Hepatocyte (in vitro differentiated cells): ENCODE results near the gene ZSWIM3. TPM values are rescaled to one million over a fixed set of nuclear protein-coding genes. Genes with fewer than 3 reads are reported as not detected.

Experiments used
- DNase-seq: peaks from one replicate; pipeline ENCODE4 v3.0.0-alpha.2; 2016; ENCODE audit warnings: low spot score
- H2AFZ ChIP-seq: fragments of 200-600 bp; sonication (generic); 2 replicates; pipeline ENCODE4 v1.6.0; 2016; ENCODE audit warnings: antibody characterized with exemption, mild to moderate bottlenecking
- H3K27ac ChIP-seq: fragments of 200-600 bp; sonication (generic); 2 replicates; pipeline ENCODE4 v1.5.1; 2016; ENCODE audit warnings: mild to moderate bottlenecking
- H3K27me3 ChIP-seq: fragments of 200-600 bp; sonication (generic); 2 replicates; pipeline ENCODE4 v1.6.1; 2016
- H3K36me3 ChIP-seq: fragments of 200-600 bp; sonication (generic); replicated peaks from 2 replicates; pipeline ENCODE4 v1.5.1; 2016; ENCODE audit warnings: low read depth; ENCODE audit not compliant: insufficient read depth
- H3K4me1 ChIP-seq: fragments of 200-600 bp; sonication (generic); 2 replicates; pipeline ENCODE4 v1.5.1; 2016; ENCODE audit warnings: mild to moderate bottlenecking, moderate library complexity; ENCODE audit not compliant: insufficient read depth
- H3K4me2 ChIP-seq: fragments of 200-600 bp; sonication (generic); 2 replicates; pipeline ENCODE4 v1.6.0; 2016
- H3K4me3 ChIP-seq: fragments of 200-600 bp; sonication (generic); 2 replicates; pipeline ENCODE4 v1.5.1; 2016; ENCODE audit warnings: mild to moderate bottlenecking
- H3K79me2 ChIP-seq: fragments of 200-600 bp; sonication (generic); 2 replicates; pipeline ENCODE4 v1.6.0; 2017; ENCODE audit warnings: mild to moderate bottlenecking
- H3K9me2 ChIP-seq: fragments of 200-600 bp; sonication (generic); replicated peaks from 2 replicates; pipeline ENCODE4 v1.6.0; 2017; ENCODE audit warnings: mild to moderate bottlenecking; ENCODE audit not compliant: insufficient read depth
- H3K9me3 ChIP-seq: fragments of 200-600 bp; sonication (generic); 2 replicates; pipeline ENCODE4 v1.5.1; 2016; ENCODE audit warnings: low read depth, mild to moderate bottlenecking
- H4K20me1 ChIP-seq: fragments of 200-600 bp; sonication (generic); 2 replicates; pipeline ENCODE4 v1.6.0; 2016; ENCODE audit warnings: mild to moderate bottlenecking; ENCODE audit not compliant: insufficient read depth, poor library complexity, severe bottlenecking
- EZH2 ChIP-seq: fragments of 200-600 bp; sonication (generic); IDR thresholded peaks from 2 replicates; pipeline ENCODE4 v1.6.1; 2016; ENCODE audit warnings: antibody characterized with exemption, mild to moderate bottlenecking, borderline replicate concordance
- EZH2phosphoT487 ChIP-seq: fragments of 200-600 bp; sonication (generic); IDR thresholded peaks from one replicate; pipeline ENCODE4 v1.6.1; 2018; ENCODE audit warnings: antibody characterized with exemption, mild to moderate bottlenecking, low read depth, moderate library complexity; ENCODE audit not compliant: unreplicated experiment, severe bottlenecking
- WGBS: methylation state at CpG from one replicate; pipeline ENCODE4 v1.1.6; 2016; ENCODE audit warnings: low lambda C conversion rate; ENCODE audit errors: missing lambda C conversion rate; 5-methylcytosine and 5-hydroxymethylcytosine counted together
- polyA plus RNA-seq: library from polyadenylated mRNA; unstranded; fragments of >200 nt; fragmentation: Nextera tagmentation; extraction: Ambion mirVana; gene quantifications from 2 replicates; pipeline ENCODE4 v1.2.1, GENCODE V29; 2016
- total RNA-seq: library from RNA; depleted of rRNA; stranded (reverse); fragments of >200 nt; gene quantifications from 2 replicates; pipeline ENCODE4 v1.2.3, GENCODE V29; 2014
- TF ChIP-seq, protein P1 (sequence below): fragments of 200-600 bp; sonication (generic); IDR thresholded peaks from 2 replicates; pipeline ENCODE4 v1.5.1; 2016; ENCODE audit warnings: antibody characterized with exemption, mild to moderate bottlenecking; ENCODE audit not compliant: poor library complexity

The ZSWIM3 gene
- total and polyA plus RNA-seq, 2 experiments from 2014 or later, result 4.1 to 6.2 TPM

DNA sequence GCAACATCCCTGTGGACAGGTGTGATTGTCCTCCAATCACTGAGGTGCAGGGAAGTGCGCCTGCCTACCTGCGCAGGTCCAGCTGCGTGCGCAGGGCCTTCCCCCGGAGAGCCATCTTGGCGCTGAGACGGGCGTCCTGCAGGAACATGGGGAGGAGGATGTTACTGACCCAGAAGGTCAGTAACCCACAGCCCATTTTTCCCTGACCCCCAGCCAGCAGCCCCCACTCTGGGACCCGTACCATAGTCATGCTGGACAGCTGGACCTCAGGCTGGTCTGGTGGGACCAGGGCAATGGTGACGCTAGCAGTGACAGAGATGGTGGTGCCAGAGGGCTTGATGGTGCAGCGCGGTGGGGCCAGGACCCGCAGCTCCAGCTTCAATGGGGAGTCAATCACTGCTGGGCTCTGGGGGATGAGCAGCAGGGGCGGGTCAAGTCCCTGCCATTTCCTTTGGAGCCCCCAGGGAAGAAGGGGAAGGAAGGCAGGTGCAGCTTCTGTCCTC lies 44.8 kb downstream of the ZSWIM3 start:
- H4K20me1 ChIP-seq, result no peaks in the 10 kb centered on the region
- H3K9me2 ChIP-seq, result no peaks in the 10 kb centered on the region
- WGBS, result 94% methylated on average over 13 of the region's 14 CpGs
- no peaks in the 10 kb centered on the region for H3K9me3 ChIP-seq
- no peaks in the 10 kb centered on the region for H3K36me3 ChIP-seq
- H3K4me1 ChIP-seq, result no peaks in the 10 kb centered on the region
- H2AFZ ChIP-seq, result no peak overlapping the region
- no peak overlapping the region for H3K4me3 ChIP-seq
- no peak overlapping the region for H3K4me2 ChIP-seq
- no peak for DNase-seq
- H3K27ac ChIP-seq, result no peak overlapping the region
- H3K79me2 ChIP-seq, result no peaks in the 10 kb centered on the region
- no peak for TF ChIP-seq EZH2
- no peak for TF ChIP-seq EZH2phosphoT487
- TF ChIP-seq, protein P1, sequence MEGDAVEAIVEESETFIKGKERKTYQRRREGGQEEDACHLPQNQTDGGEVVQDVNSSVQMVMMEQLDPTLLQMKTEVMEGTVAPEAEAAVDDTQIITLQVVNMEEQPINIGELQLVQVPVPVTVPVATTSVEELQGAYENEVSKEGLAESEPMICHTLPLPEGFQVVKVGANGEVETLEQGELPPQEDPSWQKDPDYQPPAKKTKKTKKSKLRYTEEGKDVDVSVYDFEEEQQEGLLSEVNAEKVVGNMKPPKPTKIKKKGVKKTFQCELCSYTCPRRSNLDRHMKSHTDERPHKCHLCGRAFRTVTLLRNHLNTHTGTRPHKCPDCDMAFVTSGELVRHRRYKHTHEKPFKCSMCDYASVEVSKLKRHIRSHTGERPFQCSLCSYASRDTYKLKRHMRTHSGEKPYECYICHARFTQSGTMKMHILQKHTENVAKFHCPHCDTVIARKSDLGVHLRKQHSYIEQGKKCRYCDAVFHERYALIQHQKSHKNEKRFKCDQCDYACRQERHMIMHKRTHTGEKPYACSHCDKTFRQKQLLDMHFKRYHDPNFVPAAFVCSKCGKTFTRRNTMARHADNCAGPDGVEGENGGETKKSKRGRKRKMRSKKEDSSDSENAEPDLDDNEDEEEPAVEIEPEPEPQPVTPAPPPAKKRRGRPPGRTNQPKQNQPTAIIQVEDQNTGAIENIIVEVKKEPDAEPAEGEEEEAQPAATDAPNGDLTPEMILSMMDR, result no peak
- H3K27me3 ChIP-seq, result no peaks in the 10 kb centered on the region

DNA sequence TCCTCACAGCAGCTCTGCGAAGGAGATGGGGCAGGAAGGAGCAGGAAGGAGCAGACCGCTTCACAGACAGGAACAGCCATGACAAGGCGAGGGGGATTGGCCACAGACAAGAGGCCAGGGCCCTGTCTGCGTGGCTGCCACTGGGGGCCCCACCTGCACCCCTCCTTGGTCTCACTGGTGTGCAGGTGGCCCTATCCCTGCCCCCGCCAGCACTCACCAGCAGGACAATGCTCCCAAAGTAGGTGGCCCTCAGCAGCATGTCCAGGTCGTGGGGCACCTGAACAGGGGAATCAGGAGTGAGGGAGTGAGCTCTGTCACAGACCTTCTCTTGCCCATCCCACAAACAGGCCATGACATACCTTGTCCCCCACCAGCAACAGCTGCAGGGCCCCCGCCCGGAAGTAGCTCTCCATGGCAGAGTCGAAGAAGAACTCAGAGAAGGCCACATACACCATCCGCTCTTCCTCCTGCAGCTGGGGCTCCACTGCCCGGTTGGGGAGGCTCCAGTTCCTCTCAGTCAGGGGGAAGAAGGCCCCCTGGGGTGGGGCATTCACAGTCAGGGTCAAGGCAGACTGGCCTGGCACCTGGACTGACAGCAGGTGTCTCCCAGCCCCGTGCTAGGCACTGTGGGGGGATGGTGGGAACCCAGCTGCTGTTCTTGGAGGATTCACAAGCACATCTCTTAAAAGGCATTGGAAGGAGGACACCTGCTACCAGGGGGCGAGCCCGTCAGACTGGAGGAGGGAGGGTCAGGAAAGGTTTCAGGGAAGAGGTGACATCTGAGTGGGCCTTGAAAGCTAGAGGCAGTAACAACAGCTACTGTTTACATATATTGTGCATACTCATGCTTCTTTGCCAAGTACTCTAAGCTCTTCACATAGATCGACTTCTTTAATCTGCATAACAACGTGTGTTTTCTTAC lies 47.4 kb downstream of the ZSWIM3 start:
- Histone ChIP-seq H3K4me1 (no peaks in the 10 kb centered on the region), H3K36me3 (no peaks in the 10 kb centered on the region), H3K27ac (no peak overlapping the region), H3K4me3 (no peak overlapping the region), H3K79me2 (no peaks in the 10 kb centered on the region), H4K20me1 (no peaks in the 10 kb centered on the region), H3K9me3 (no peaks in the 10 kb centered on the region), H3K9me2 (no peaks in the 10 kb centered on the region), H3K4me2 (no peak overlapping the region), H2AFZ (no peak overlapping the region), H3K27me3 (no peaks in the 10 kb centered on the region)
- WGBS, result 91% methylated on average over 16 of the region's 16 CpGs
- TF ChIP-seq EZH2phosphoT487 (no peak), EZH2 (no peak)
- TF ChIP-seq, protein P1, result no peak
- DNase-seq, result no peak

DNA sequence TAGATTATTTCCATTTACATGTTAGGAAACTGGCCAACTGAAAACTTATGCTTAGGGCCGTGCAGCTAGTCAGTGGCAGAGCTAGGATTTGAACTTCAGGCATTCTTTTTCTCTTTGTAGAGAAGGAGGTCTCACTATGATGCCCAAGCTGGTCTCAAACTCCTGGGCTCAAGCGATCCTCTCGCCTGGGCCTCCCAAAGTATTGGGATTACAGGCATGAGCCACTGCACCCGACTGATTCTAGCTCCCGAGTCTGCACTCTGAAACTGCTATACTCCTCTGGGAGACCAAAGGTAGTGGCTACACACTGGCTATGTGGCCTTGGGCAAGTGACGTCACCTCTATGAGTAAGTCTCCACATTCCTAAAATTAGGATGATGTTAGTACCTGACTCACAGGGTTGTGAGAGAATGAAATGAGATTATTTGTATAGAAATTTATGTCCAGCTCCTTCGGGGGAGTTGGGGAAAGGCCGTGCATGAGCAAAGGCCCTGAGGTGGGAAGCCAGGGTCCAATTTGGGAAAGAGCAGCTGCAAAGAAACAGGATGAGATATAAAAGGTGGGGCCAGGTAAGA lies 48.2 kb downstream of the ZSWIM3 start:
- Histone ChIP-seq H3K27ac (no peak overlapping the region), H3K9me3 (no peaks in the 10 kb centered on the region), H3K4me1 (no peaks in the 10 kb centered on the region), H3K79me2 (no peaks in the 10 kb centered on the region), H3K9me2 (no peaks in the 10 kb centered on the region), H4K20me1 (no peaks in the 10 kb centered on the region), H2AFZ (no peak overlapping the region), H3K4me3 (no peak overlapping the region), H3K4me2 (no peak overlapping the region), H3K27me3 (no peaks in the 10 kb centered on the region), H3K36me3 (no peaks in the 10 kb centered on the region)
- no peak for TF ChIP-seq EZH2
- TF ChIP-seq, protein P1, result no peak
- no peak for TF ChIP-seq EZH2phosphoT487
- DNase-seq, result no peak
- 95% methylated on average over 8 of the region's 8 CpGs for WGBS
